ENCODE measurements around the gene KIF19.
"Not testable (repeated sequence)": the region's sequence is repeated elsewhere in the genome, so short reads cannot be mapped to it uniquely, and the experiment has no call there.

The KIF19 gene

DNA sequence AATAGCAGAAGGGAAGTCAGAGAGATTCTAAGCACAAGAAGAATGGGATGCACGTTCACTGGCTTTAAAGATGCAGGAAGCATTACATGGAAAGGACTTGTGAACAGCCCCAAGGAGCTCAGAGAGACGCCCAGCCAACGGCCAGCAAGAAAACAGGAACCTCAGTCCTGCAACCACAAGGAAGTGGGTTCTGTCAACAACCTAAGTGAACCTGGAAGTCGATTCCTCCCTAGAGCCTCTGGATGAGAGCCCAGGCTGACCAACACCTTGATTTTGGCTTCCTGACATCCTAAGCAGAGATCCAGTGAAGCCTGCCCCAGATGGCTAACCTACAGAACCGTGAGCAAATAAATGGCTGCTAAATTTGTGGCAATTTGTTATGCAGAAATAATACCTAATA lies 65.7 kb downstream of the KIF19 start:
- no peak for DNase-seq

- DNase-seq: no peak
Observed at GRCh38 chr17:74392848-74393247, 66.8 kb downstream of the KIF19 start.

DNA sequence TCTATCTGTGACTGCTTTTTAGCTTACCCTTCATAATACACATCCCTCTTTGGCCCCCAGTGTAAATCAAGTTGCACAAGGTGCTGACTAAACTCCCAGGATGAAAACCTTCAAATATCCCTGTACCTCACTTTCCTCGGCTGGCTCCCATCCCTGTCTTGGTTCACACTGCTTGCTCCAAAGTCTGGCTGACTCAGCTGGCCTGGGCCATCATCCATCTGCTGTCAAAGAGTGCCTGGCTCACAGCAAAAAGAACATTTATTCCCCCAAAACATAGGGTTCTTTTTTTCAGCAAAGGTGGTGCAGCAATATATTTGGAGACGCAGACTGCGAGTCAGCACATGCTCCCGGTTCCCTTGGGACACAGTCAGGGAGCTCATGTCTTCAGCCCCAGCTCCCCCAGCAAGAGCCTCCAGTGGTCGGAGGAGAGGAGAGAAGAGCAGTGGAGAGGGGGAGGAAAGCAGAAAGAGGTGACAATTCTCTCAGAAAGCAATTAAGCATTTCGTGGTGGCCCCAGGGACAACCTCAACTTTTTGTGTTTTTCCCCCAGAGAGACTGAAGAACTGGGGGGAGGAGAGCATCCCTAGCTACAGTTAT lies 67.4 kb downstream of the KIF19 start:
- DNase-seq: peak; percentile 58

GRCh38 chr17:74394275-74394950 lies 68.4 kb downstream of the KIF19 start:
- DNase-seq: peak; percentile 72

DNA sequence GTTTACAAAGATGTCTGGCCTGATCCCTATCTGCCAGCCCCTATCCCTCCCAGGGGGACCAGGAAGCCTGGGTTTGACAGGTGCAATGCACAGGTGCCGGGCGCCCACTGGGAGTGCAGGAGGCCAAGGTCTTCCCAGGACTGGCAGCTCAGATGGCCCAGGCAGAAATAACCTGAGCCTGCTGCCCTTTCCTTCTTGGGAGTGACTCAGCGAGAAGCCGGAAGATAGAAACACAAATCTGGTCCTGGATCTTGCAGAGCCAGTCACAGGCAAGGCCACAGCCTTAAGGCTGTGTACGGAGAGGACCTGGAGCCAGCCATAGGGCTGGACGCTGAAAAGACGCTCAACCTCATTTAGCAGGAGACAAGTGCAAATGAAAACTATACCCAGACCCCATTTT lies 69.0 kb downstream of the KIF19 start:
- peak; percentile 43 for DNase-seq

- no peak for DNase-seq
Observed at GRCh38 chr17:74396567-74396966, 70.5 kb downstream of the KIF19 start.

DNA sequence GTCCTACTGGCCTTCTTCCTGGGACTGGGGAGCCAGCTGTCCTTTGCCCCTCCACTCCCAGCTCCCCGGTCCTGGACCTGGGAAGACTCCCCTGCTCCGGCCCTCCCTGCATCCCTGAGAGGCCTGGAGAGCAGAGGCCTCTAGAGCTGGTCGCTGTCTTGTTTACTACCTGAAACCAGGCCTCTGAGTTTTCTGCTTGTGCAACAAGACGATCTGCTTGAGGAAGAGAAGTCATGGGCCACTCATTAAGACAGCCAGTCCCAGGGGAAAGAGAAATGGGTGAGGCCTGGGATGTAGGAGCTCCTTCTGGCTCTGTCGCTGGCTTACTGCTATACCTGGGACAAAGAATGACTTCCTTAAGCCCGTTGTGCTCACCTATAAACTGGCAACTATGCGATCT lies 76.0 kb downstream of the KIF19 start:
- no peak for DNase-seq

GRCh38 chr17:74403512-74404137 lies 77.6 kb downstream of the KIF19 start:
- DNase-seq: peak; percentile 33

- DNase-seq: no peak
Observed at GRCh38 chr17:74404218-74404617, 78.2 kb downstream of the KIF19 start.

- peak; percentile 33 for DNase-seq
Observed at GRCh38 chr17:74404789-74405188, 78.8 kb downstream of the KIF19 start.

- DNase-seq: not testable (repeated sequence)
Observed at GRCh38 chr17:74405311-74405710, 79.3 kb downstream of the KIF19 start.
